Ovary (tissue), 3 donors: Measurements from ENCODE around the gene CCNT2.

Experiments used
- EP300 ChIP-seq: sonication (generic); formaldehyde crosslinking; IDR thresholded peaks from one replicate; pipeline ENCODE4 v1.6.1; 2017; ENCODE audit warnings: antibody characterized with exemption
- POLR2A ChIP-seq: fragments of 450-650 bp; IDR thresholded peaks from one replicate; pipeline ENCODE4 v1.6.1; 2017; ENCODE audit warnings: antibody characterized with exemption, mild to moderate bottlenecking, moderate library complexity
- TF ChIP-seq, protein P1 (sequence below), 3 donors: fragments of 450-650 bp in 2 of 3; fragments of 200-600 bp in 1 of 3; IDR thresholded peaks; one replicate each; pipeline versions ENCODE4 v1.5.1 to v1.8.0; 2016 to 2022; ENCODE audit warnings: antibody characterized with exemption in 3 of 3, mild to moderate bottlenecking in 1 of 3
- donor health status: DM: no; HTN: no; CAD: no.

GRCh38 chr2:134897932-134898331 is 20.7 kb upstream of the CCNT2 start:
- TF ChIP-seq, protein P1, sequence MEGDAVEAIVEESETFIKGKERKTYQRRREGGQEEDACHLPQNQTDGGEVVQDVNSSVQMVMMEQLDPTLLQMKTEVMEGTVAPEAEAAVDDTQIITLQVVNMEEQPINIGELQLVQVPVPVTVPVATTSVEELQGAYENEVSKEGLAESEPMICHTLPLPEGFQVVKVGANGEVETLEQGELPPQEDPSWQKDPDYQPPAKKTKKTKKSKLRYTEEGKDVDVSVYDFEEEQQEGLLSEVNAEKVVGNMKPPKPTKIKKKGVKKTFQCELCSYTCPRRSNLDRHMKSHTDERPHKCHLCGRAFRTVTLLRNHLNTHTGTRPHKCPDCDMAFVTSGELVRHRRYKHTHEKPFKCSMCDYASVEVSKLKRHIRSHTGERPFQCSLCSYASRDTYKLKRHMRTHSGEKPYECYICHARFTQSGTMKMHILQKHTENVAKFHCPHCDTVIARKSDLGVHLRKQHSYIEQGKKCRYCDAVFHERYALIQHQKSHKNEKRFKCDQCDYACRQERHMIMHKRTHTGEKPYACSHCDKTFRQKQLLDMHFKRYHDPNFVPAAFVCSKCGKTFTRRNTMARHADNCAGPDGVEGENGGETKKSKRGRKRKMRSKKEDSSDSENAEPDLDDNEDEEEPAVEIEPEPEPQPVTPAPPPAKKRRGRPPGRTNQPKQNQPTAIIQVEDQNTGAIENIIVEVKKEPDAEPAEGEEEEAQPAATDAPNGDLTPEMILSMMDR (IDR thresholded peaks at IDR 0.05): no peak
- TF ChIP-seq POLR2A (no peak), EP300 (no peak)
